Fibroblast of skin of left biceps (primary cell): ENCODE results near the gene NPAS1.

ENCODE experiments used
- DNase-seq, 2 experiments: peaks; one replicate each; pipeline ENCODE4 v3.0.0-alpha.2; 2013; ENCODE audit warnings: low read depth in 2 of 2

The NPAS1 gene

DNA sequence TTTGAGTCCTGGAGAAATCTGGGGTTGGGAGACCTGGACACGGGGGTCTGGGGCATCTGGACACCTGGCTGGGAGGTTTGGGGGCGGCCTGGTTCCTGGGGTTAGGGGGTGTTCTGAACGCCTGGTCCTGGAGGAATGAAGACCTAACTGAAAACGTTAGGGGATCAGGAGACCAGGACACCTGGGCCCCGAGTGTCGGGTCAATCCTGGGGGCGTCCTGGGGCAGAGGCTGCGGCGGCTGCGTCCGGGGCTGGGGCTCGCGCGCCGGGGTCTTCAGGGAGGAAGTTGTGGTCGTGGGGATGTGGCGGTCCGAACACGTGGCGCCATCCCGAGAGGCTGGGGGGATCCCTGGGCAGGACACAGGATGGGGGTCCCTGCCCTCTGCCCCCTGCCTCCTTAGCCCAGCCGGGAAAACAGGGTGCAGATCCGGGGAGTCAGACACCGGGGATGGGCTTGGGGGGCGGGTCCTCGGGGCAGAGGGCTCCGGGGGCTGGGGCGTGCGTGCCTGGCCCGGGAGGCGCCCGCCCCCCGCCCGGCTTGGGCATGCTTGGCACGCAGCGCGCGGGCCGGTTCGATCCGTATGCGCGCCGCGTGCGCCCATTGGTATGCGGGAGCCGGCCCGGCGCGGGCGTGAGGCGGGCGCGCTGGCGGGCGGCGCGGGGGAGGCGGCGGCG lies 632 bp downstream of the NPAS1 start:
- no peak for DNase-seq

- no peak for DNase-seq
Measured at GRCh38 chr19:47020992-47021496, 1.4 kb downstream of the NPAS1 start.

DNA sequence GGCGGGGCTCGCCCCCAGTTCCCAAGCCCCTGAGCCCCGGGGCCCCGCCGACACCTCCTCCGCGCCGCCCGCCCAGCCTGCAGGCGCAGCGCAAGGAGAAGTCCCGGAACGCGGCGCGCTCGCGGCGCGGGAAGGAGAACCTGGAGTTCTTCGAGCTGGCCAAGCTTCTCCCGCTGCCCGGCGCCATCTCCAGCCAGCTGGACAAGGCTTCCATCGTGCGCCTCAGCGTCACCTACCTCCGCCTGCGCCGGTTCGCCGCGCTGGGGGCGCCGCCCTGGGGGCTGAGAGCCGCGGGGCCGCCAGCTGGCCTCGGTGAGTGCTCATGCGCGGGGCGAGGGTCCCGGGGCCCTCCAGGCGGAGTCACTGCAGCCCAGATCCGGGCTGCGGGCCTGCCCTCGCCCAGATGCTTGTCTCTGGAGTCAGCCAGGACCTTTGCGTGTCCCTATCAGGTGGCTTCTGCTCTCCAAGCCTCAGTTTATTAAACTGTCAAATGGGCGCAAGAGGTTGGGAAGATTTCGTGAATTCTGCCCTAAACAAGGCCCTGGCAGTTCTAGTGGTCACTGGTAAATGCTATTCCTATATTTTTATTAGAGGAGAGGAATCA lies 2.0 kb downstream of the NPAS1 start:
- no peak for DNase-seq

- DNase-seq, result no peak
Measured at GRCh38 chr19:47022140-47022536, 2.5 kb downstream of the NPAS1 start.

GRCh38 chr19:47022541-47023447 lies 3.2 kb downstream of the NPAS1 start:
- DNase-seq, result no peak

GRCh38 chr19:47023448-47023794 lies 3.8 kb downstream of the NPAS1 start:
- DNase-seq, result no peak

- DNase-seq, result no peak
Measured at GRCh38 chr19:47024502-47024901, 4.9 kb downstream of the NPAS1 start.

DNA sequence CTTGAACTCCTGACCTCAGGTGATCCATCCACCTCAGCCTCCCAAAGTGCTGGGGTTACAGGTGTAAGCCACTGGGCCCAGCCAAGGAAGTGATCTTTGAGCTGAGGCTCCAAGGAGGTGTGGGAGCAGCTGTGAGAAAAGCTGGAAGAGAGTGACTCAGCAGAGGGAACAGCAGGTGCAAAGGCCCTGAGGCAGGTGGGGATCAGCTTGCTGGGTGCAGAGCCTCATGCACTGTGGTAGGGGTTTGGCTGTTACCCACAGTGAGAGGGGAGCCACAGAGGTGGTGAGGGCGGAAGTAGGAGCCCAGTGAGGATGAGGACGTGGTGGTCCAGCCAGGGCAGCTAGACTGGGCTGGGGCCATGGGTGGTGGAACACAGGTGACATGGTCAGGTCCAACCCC lies 6.5 kb downstream of the NPAS1 start:
- no peak for DNase-seq

GRCh38 chr19:47026889-47027288 lies 7.3 kb downstream of the NPAS1 start:
- no peak for DNase-seq

- DNase-seq, result no peak
Measured at GRCh38 chr19:47027586-47028088, 8.0 kb downstream of the NPAS1 start.

GRCh38 chr19:47028195-47028601 lies 8.6 kb downstream of the NPAS1 start:
- no peak for DNase-seq

DNA sequence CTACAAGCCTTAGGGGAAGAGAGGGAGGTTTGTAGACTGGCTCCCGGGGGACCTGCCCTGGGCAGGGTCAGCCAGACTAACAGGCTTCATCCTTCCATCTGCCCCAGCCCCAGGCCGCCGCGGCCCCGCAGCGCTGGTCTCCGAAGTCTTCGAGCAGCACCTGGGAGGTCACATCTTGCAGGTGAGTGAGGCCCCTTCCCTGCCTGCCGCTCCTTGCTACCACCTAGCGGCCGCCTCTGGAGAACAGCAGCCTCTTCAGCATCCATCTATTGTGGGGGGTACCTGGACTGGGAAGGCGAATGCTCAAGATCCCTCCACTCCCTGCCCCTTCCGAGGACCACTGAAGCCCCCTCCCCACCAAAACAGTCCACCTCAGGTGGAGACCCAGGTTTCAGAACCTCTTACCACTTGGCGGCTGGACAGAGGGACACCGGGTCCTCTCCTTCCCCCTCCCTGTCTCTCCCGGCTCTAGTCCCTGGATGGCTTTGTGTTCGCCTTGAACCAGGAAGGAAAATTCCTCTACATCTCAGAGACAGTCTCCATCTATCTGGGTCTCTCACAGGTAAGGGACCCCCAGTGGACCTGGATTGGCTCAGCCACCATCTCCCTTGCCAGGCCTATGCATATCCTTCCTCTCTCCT lies 12.7 kb downstream of the NPAS1 start:
- no peak for DNase-seq

GRCh38 chr19:47035127-47036096 lies 15.8 kb downstream of the NPAS1 start:
- DNase-seq, result peak; percentile 33 to 36

- DNase-seq, result no peak
Measured at GRCh38 chr19:47036097-47036651, 16.5 kb downstream of the NPAS1 start.

- no peak for DNase-seq
Measured at GRCh38 chr19:47037766-47038165, 18.1 kb downstream of the NPAS1 start.

GRCh38 chr19:47039239-47039874 lies 19.7 kb downstream of the NPAS1 start:
- no peak for DNase-seq

GRCh38 chr19:47040869-47041268 lies 21.2 kb downstream of the NPAS1 start:
- DNase-seq, result no peak

DNA sequence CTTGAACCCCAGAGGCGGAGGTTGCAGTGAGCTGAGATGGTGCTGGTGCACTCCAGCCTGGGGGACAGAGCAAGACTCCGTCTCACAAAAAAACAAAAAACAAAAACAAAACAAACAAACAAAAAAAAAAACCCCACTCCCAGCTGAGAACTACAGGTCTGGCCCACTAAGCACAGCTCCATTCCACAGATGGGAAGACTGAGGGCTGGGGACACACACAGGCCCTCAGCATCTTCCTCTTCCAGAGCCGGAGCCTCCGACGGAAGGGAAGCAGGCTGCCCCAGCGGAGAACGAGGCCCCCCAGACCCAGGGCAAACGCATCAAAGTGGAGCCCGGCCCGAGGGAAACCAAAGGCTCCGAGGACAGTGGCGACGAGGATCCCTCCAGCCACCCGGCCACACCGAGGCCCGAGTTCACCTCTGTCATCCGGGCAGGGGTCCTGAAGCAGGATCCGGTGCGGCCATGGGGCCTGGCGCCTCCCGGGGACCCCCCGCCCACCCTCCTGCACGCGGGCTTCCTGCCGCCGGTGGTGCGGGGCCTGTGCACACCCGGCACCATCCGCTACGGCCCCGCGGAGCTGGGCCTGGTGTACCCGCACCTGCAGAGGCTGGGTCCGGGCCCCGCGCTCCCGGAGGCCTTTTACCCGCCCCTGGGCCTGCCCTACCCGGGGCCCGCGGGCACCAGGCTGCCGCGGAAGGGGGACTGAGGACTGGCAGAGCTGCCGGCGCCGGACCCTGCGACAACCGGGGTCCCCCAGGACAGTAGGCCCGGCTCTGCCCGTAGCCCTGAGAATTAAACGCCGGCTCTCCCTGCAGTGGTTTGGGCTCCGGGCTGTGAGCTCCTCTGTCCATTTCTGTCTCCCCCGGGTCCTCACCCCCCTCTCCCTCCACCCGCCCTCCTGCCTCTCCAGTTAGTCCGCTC lies 25.6 kb downstream of the NPAS1 start:
- no peak for DNase-seq
